SK-N-SH treated with all-trans-retinoic acid at 6 μM for 48 hours (cell line): ENCODE measurements around the gene TPST1.
A peak's percentile ranks its signal among the peaks of the same experiment; 100 is the strongest.

ENCODE experiments used
- ATAC-seq: fragments of 200-7000 bp; cut with Tn5 transposase; 3 replicates; pipeline ENCODE4 v1.9.1; 2020; ENCODE audit warnings: mild to moderate bottlenecking, moderate library complexity
- ARNTL ChIP-seq: fragments of 450-650 bp; formaldehyde crosslinking; IDR thresholded peaks from 2 replicates; pipeline ENCODE4 v1.5.0; 2020; ENCODE audit warnings: low read depth, mild to moderate bottlenecking, moderate library complexity, borderline replicate concordance
- BACH2 ChIP-seq: fragments of 250-450 bp; sonication (Bioruptor Pico); IDR thresholded peaks from 2 replicates; pipeline ENCODE4 v1.9.0; 2021; ENCODE audit warnings: mild to moderate bottlenecking, borderline replicate concordance
- CREB5 ChIP-seq: fragments of 250-450 bp; sonication (Bioruptor Pico); IDR thresholded peaks from 2 replicates; pipeline ENCODE4 v1.5.1; 2020; ENCODE audit warnings: low read depth, mild to moderate bottlenecking, moderate library complexity
- CSDC2 ChIP-seq: fragments of 250-450 bp; sonication (Bioruptor Pico); IDR thresholded peaks from 2 replicates; pipeline ENCODE4 v1.5.0; 2020; ENCODE audit warnings: mild to moderate bottlenecking, moderate library complexity
- CSRNP3 ChIP-seq: fragments of 250-450 bp; sonication (Bioruptor Pico); IDR thresholded peaks from 2 replicates; pipeline ENCODE4 v1.5.1; 2021; ENCODE audit warnings: mild to moderate bottlenecking, moderate library complexity
- ESRRG ChIP-seq: fragments of 250-450 bp; sonication (Bioruptor Pico); IDR thresholded peaks from 2 replicates; pipeline ENCODE4 v1.6.1; 2021; ENCODE audit warnings: mild to moderate bottlenecking
- GLIS3 ChIP-seq: fragments of 250-450 bp; sonication (Bioruptor Pico); IDR thresholded peaks from 2 replicates; pipeline ENCODE4 v1.5.0; 2020; ENCODE audit warnings: mild to moderate bottlenecking, moderate library complexity
- ISL1 ChIP-seq: fragments of 250-450 bp; sonication (Bioruptor Pico); IDR thresholded peaks from 2 replicates; pipeline ENCODE4 v2.1.2; 2022; ENCODE audit warnings: mild to moderate bottlenecking, moderate library complexity
- OSR1 ChIP-seq: fragments of 250-450 bp; sonication (Bioruptor Pico); IDR thresholded peaks from 2 replicates; pipeline ENCODE4 v1.8.0; 2022; ENCODE audit warnings: moderate library complexity, mild to moderate bottlenecking, inconsistent platforms
- PATZ1 ChIP-seq: fragments of 250-450 bp; sonication (Bioruptor Pico); IDR thresholded peaks from 2 replicates; pipeline ENCODE4 v1.8.0; 2020; ENCODE audit warnings: mild to moderate bottlenecking, moderate library complexity, borderline replicate concordance
- POU6F1 ChIP-seq: fragments of 250-450 bp; sonication (Bioruptor Pico); IDR thresholded peaks from 2 replicates; pipeline ENCODE4 v1.8.0; 2021; ENCODE audit warnings: low read depth, mild to moderate bottlenecking, moderate library complexity, borderline replicate concordance
- PPARA ChIP-seq: fragments of 250-450 bp; sonication (Bioruptor Pico); IDR thresholded peaks from 2 replicates; pipeline ENCODE4 v1.5.0; 2020; ENCODE audit warnings: mild to moderate bottlenecking, borderline replicate concordance
- RARB ChIP-seq: fragments of 250-450 bp; sonication (Bioruptor Pico); IDR thresholded peaks from 2 replicates; pipeline ENCODE4 v1.8.0; 2021; ENCODE audit warnings: mild to moderate bottlenecking, moderate library complexity
- SNAI2 ChIP-seq: fragments of 250-450 bp; sonication (Bioruptor Pico); IDR thresholded peaks from 2 replicates; pipeline ENCODE4 v1.5.0; 2020; ENCODE audit warnings: mild to moderate bottlenecking, moderate library complexity
- TCF4 ChIP-seq: fragments of 250-450 bp; sonication (Bioruptor Pico); IDR thresholded peaks from 2 replicates; pipeline ENCODE4 v1.8.0; 2021; ENCODE audit warnings: mild to moderate bottlenecking, moderate library complexity, borderline replicate concordance
- TOX ChIP-seq: fragments of 250-450 bp; sonication (Bioruptor Pico); IDR thresholded peaks from 2 replicates; pipeline ENCODE4 v1.8.0; 2021; ENCODE audit warnings: mild to moderate bottlenecking, moderate library complexity, borderline replicate concordance
- TSHZ2 ChIP-seq: fragments of 250-450 bp; sonication (Bioruptor Pico); IDR thresholded peaks from 2 replicates; pipeline ENCODE4 v1.5.0; 2020; ENCODE audit warnings: mild to moderate bottlenecking, moderate library complexity
- ZC3H10 ChIP-seq: fragments of 250-450 bp; sonication (Bioruptor Pico); IDR thresholded peaks from 2 replicates; pipeline ENCODE4 v1.5.1; 2021; ENCODE audit warnings: mild to moderate bottlenecking, moderate library complexity
- ZFP3 ChIP-seq: fragments of 250-450 bp; sonication (Bioruptor Pico); IDR thresholded peaks from 2 replicates; pipeline ENCODE4 v1.5.0; 2020; ENCODE audit warnings: mild to moderate bottlenecking, moderate library complexity
- ZFP30 ChIP-seq: fragments of 450-650 bp; formaldehyde crosslinking; IDR thresholded peaks from 2 replicates; pipeline ENCODE4 v1.5.0; 2022; ENCODE audit warnings: mild to moderate bottlenecking, moderate library complexity
- ZNF565 ChIP-seq: fragments of 450-650 bp; formaldehyde crosslinking; conservative IDR thresholded peaks from 2 replicates; pipeline ENCODE4 v1.5.0; 2020; ENCODE audit warnings: low read depth, mild to moderate bottlenecking, moderate library complexity
- ZNF70 ChIP-seq: fragments of 450-650 bp; formaldehyde crosslinking; IDR thresholded peaks from 2 replicates; pipeline ENCODE4 v1.5.0; 2020; ENCODE audit warnings: mild to moderate bottlenecking, moderate library complexity
- ZNF8 ChIP-seq: fragments of 450-650 bp; formaldehyde crosslinking; IDR thresholded peaks from 2 replicates; pipeline ENCODE4 v1.5.0; 2020; ENCODE audit warnings: mild to moderate bottlenecking, moderate library complexity

Gene TPST1

GRCh38 chr7:66207540-66207939 is 2.4 kb downstream of the TPST1 start:
- TF ChIP-seq BACH2 (no peak), OSR1 (CRISPR knock-in tag) (no peak), ZFP3 (CRISPR knock-in tag) (no peak), POU6F1 (CRISPR knock-in tag) (no peak), ZNF8 (CRISPR knock-in tag) (no peak), GLIS3 (CRISPR knock-in tag) (no peak), TOX (no peak), ZFP30 (CRISPR knock-in tag) (no peak), ZNF565 (CRISPR knock-in tag) (no peak), PATZ1 (CRISPR knock-in tag) (no peak), CREB5 (CRISPR knock-in tag) (no peak), PPARA (no peak), SNAI2 (CRISPR knock-in tag) (no peak), ZC3H10 (CRISPR knock-in tag) (no peak), TCF4 (no peak), RARB (CRISPR knock-in tag) (no peak), ISL1 (no peak), ESRRG (CRISPR knock-in tag) (no peak), CSDC2 (CRISPR knock-in tag) (no peak), ARNTL (CRISPR knock-in tag) (no peak)
- ATAC-seq = no peak

DNA sequence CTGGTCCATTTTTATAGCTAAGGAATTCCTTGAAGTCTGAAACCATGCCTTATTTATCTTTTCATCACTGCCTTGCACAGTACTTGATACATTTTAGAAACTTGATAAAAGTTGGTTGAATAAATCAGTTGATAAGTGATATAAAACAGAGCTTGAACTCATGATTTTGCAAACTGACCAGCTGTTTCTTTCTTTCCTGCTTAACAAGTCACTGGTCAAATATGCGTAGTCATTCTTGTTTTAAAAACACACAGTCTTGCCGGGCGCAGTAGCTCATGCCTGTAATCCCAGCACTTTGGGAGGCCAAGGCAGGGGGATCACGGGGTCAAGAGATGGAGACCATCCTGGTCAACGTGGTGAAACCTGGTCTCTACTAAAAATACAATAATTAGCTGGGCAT is 6.3 kb downstream of the TPST1 start:
- TF ChIP-seq ZFP30 (CRISPR knock-in tag) (no peak), TSHZ2 (CRISPR knock-in tag) (no peak), ZC3H10 (CRISPR knock-in tag) (no peak), OSR1 (CRISPR knock-in tag) (no peak), ISL1 (no peak), TCF4 (no peak), CSDC2 (CRISPR knock-in tag) (no peak), GLIS3 (CRISPR knock-in tag) (no peak), BACH2 (no peak), TOX (no peak), SNAI2 (CRISPR knock-in tag) (no peak)
- TF ChIP-seq, all 23 proteins: peak for 0

GRCh38 chr7:66213637-66214036 is 8.5 kb downstream of the TPST1 start:
- peak; percentile 58 for ATAC-seq
- TF ChIP-seq OSR1 (CRISPR knock-in tag) (no peak), TOX (no peak), ISL1 (peak; percentile 47)

More for the DNA sequence above, 6.3 kb downstream of the TPST1 start:
- ATAC-seq = no peak

- TF ChIP-seq ZNF70 (no peak), ZNF8 (CRISPR knock-in tag) (no peak), CREB5 (CRISPR knock-in tag) (no peak), CSRNP3 (CRISPR knock-in tag) (no peak), TSHZ2 (CRISPR knock-in tag) (no peak)
- no peak for ATAC-seq
Observed at GRCh38 chr7:66216687-66217086, 11.6 kb downstream of the TPST1 start.
